Muscle of back (tissue), 11 donors: ENCODE measurements around the gene NFAM1. TPM values are rescaled to one million over a fixed set of nuclear protein-coding genes. Genes with fewer than 3 reads are reported as not detected.

Source experiments
- DNase-seq, 3 donors: peaks; one replicate each; pipeline versions ENCODE4 v3.0.0 to v3.0.0-alpha.2; 2013
- polyA plus RNA-seq, 10 donors: library from polyadenylated mRNA; unstranded; fragments of 120-200 nt; gene quantifications; one replicate each; pipeline ENCODE4 v1.2.1, GENCODE V29; 2013; ENCODE audit not compliant: insufficient read length in 10 of 10

The NFAM1 gene
- polyA plus RNA-seq, 10 donors = 0.35 to 1.2 (median 0.88) TPM

GRCh38 chr22:42361523-42361922 lies 70.7 kb downstream of the NFAM1 start:
- DNase-seq = no peak

- DNase-seq = no peak
Observed at GRCh38 chr22:42360348-42360747, 71.9 kb downstream of the NFAM1 start.

- no peak for DNase-seq
Observed at GRCh38 chr22:42358643-42359558, 73.3 kb downstream of the NFAM1 start.

GRCh38 chr22:42357634-42358296 lies 74.4 kb downstream of the NFAM1 start:
- no peak for DNase-seq

DNA sequence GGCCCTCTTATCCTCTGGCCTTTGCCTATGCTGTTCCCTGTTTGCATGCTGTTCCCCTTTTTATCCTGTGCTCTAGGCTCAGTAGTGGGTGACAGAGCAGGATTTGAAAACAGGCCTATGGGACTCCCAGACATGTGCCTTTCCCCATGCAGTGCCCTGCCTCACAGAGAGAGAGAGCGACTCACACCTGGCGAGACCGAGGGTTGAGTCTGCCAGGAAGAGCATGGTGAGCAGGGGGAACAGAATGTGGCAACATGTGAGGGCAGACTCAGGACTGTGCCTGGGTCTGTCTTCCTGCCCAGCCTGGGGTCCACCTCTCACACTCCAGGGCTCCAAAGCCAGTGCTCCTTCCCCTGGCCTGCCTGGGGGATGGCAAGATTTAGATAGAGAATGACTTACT lies 75.0 kb downstream of the NFAM1 start:
- no peak for DNase-seq

DNA sequence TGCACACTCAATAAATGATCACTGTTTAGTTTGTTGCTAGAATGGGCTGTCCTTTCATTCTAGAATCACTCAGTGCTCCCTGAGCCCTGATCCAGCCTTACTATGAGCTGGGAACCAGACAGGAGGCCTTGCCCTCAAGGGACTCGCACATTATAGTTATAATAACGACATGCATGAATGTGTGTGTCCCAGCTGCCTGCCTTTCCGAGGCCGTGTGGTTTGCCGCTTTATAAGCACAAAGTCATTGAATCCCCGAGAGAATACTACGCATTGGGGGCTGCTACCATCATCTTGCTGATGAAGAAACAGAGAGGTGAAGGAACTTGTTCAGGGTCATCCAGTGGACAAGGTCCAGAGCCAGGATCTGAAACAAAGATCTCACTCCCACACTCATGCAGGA lies 75.7 kb downstream of the NFAM1 start:
- DNase-seq = no peak

DNA sequence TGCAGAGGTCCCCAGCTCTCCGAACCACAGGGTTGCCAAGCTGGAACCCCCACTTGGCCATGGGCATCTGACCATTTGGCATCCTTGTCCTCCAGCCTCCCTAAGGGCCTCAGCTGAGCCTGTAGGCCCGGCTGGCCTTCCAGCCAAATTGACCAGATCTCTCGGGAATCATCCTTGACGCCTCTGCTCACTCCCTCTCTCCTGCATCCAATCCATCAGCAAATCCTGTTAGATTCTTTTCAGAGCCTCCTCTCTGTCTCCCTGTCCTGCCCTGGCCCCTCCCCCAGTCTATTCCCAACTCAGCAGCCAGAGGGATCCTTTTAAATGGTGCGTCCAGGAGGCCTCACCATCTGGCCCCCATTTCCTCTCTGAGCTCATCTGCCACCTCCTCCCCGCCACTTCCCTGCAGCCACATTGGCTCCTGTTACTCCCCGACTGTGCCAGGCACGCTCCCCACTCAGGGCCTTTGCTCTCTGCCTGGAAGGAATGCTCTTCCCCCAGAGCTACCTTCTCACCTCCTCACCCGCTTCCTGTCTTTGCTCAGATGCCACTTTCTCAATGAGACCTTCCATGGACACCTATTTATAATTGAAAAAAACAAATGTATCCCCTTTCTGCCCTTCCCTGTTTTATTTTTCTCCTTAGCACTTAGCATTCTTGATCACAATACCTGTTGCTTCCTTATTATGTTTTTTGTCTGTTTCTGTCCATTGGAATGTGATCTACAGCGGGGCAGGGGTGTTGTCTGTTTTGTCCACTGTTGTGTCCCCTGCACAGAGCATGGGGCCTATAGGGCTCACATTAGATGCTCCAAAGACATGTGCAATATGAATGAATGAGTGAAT lies 78.1 kb downstream of the NFAM1 start:
- DNase-seq = peak in 1 of 3 donors; percentile 61

DNA sequence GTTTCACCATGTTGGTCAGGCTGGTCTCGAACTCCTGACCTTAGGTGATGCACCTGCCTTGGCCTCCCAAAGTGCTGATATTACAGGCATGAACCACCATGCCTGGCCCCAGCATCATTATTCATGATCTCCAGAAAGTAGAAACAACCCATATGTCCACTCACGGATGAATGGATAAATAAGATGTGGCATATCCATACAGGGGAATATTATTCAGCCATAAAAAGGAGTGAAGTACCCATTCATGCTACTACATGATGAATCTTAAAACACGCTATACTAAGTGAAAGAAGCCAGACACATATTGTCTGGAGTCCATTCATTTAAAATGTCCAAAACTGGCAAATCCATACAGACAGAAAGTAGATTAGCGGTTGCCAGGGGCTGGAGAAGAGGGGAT lies 81.8 kb downstream of the NFAM1 start:
- no peak for DNase-seq

DNA sequence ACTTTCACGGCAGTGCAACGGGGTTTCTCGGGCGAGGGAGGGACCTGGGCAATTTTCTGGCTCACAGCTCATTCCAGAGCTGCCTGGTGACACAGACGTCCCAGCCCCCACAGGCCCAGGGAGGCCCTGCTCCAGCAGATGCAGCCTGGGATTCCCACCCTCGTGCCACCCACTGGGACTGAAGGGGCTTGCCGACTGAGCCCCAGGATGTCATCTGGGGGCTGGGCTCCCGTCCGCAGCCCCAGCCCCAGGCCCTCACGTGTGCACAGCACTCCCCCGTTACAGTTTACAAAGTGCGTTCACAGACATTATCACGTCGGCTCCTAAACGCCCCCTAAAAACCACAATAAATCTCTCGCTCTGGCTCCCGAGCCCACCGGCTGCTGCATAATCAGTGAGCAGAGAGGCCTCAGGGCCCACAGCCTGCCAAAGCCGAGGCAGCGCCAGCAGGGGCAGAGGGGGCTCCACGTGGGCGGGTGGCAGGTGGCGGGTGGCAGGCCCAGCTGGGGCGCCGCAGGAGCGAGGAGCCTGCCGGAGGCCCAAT lies 84.8 kb downstream of the NFAM1 start:
- peak in 1 of 3 donors; percentile 32 for DNase-seq

- no peak for DNase-seq
Observed at GRCh38 chr22:42346722-42347121, 85.5 kb downstream of the NFAM1 start.

GRCh38 chr22:42345458-42345857 lies 86.7 kb downstream of the NFAM1 start:
- DNase-seq = no peak

GRCh38 chr22:42344361-42344905 lies 87.8 kb downstream of the NFAM1 start:
- DNase-seq = peak in 2 of 3 donors; percentile 69 to 79

- no peak for DNase-seq
Observed at GRCh38 chr22:42343531-42344081, 88.6 kb downstream of the NFAM1 start.

GRCh38 chr22:42343121-42343454 lies 89.1 kb downstream of the NFAM1 start:
- peak in 1 of 3 donors; percentile 25 for DNase-seq

GRCh38 chr22:42342426-42343120 lies 89.6 kb downstream of the NFAM1 start:
- DNase-seq = peak in 1 of 3 donors; percentile 30

- no peak for DNase-seq
Observed at GRCh38 chr22:42341779-42342178, 90.4 kb downstream of the NFAM1 start.

DNA sequence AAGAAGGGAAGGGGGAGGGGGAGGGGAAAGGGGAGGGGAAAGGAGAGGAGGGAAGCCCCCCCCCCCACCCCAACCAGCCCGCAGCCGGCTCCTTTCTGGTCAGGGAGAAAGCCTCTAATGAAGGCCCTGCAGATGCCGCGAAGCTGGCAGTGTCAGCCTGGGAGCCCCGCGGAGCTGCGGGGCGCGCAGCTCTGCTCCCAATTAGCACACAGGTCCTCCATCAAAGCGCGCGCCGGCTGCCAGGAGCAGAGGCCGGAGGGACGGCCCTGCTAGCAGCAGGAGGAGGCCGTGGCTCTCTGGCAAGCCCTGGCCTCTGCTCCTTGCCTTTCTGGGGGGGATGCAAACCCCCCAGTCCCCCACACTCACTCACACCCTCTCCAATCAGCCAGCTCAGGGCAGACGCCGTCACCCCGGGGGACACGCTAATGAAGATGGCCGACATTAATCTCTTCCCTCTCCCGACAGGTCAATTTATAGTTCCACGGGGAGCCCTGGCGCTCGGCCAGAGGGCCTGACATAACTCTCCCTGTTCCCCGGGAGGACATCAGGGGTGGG lies 91.3 kb downstream of the NFAM1 start:
- peak in 1 of 3 donors; percentile 33 for DNase-seq

GRCh38 chr22:42340150-42340549 lies 92.1 kb downstream of the NFAM1 start:
- no peak for DNase-seq

GRCh38 chr22:42338479-42338878 lies 93.7 kb downstream of the NFAM1 start:
- DNase-seq = no peak

DNA sequence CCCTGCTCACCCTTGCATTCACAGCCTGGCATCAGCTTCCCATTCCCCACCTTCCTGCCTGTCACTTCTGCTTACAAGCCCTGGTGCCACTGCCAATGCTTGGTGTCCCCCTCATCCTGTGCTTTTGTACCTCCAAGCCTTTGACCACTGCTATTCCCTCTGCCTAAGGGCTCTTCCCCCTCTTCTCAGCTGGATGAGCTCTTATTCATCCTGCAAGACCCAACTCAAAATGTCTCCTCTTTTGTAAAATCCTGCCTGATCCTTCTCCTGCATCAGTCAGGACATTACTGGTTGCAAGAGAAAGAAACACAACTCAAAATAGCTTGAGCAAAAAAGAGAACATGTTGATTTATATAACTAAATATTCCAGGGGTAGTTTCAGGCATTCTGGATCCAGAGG lies 94.8 kb downstream of the NFAM1 start:
- no peak for DNase-seq
